ENCODE measurements around the gene NISCH.

DNA sequence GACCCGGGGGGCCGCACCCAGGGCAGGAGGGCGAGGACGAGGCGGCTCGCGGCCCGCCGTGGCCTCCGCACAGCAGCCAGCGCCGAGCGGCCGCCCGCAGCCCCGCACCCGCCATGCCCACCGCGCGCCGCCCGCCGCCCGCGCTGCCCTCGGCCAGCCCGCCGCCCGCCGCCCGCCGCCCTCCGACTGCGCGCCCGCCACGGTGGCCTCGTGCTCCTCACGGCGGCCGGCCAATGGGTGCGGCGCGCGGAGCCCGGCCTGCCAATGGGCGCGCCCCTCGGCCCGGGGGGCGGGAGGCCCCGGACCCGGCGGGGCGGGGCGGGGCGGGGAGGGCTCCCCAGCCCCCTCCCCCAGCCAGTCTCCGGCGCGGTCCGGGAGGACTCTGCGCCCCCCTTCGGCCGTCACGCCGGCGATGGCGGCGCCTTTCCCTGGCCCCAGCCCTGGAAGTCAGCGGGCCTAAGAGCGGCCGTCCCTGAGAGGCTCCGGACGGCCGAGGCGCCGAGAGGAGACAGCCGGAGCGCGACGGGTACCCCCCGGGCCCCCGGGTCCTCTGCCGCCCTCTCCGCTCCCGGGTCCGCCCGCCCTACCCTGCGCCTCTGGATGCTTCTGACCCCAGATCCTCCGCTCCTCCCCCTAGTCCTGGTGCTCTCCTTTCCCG, 78.3 kb downstream of the NISCH start, which contains the start of gene NT5DC2:
- TF ChIP-seq, protein P1, sequence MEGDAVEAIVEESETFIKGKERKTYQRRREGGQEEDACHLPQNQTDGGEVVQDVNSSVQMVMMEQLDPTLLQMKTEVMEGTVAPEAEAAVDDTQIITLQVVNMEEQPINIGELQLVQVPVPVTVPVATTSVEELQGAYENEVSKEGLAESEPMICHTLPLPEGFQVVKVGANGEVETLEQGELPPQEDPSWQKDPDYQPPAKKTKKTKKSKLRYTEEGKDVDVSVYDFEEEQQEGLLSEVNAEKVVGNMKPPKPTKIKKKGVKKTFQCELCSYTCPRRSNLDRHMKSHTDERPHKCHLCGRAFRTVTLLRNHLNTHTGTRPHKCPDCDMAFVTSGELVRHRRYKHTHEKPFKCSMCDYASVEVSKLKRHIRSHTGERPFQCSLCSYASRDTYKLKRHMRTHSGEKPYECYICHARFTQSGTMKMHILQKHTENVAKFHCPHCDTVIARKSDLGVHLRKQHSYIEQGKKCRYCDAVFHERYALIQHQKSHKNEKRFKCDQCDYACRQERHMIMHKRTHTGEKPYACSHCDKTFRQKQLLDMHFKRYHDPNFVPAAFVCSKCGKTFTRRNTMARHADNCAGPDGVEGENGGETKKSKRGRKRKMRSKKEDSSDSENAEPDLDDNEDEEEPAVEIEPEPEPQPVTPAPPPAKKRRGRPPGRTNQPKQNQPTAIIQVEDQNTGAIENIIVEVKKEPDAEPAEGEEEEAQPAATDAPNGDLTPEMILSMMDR (conservative IDR thresholded peaks at IDR 0.05; ENCODE audit: low read depth, low read length): 0 out of 2 replicates have a peak, but pooled peaks have one; percentile 8
- TF ChIP-seq EZH2 (IDR thresholded peaks at IDR 0.05; ENCODE audit: low read length, unreplicated experiment): no peak

Data from PC-3 (cell line).